PC-3 (cell line): ENCODE measurements around the gene PSMB10. TPM values are rescaled to one million over a fixed set of nuclear protein-coding genes. Genes with fewer than 3 reads are reported as not detected.

ENCODE experiments used
- ATAC-seq: fragments of 200-7000 bp; cut with Tn5 transposase; 2 replicates; pipeline ENCODE4 v1.9.1; 2020; ENCODE audit warnings: mild to moderate bottlenecking, moderate library complexity
- BruUV-seq: library from RNA; stranded (reverse); fragments of 400-500 nt; replicated peaks from 2 replicates; lab custom pipeline; 2021; lab: Mats Ljungman, UMichigan
- CTCF ChIA-PET: fragments of 300-600 bp; sonication (Branson Sonifier 250); formaldehyde crosslinking; loops from one replicate; lab custom pipeline; 2022; ENCODE audit warnings: antibody characterized with exemption; lab: Charles Lee
- POLR2A ChIA-PET: fragments of 300-600 bp; sonication (Branson Sonifier 250); formaldehyde crosslinking; loops from one replicate; lab custom pipeline; 2022; ENCODE audit warnings: antibody characterized with exemption; ENCODE audit not compliant: unreplicated experiment; lab: Charles Lee
- DNase-seq: peaks from one replicate; pipeline ENCODE4 v3.0.0-alpha.2; 2015
- H2AFZ ChIP-seq: fragments of 300-600 bp; sonication (generic); 2 replicates; pipeline ENCODE4 v1.6.0; 2016; ENCODE audit warnings: antibody characterized with exemption, low read length
- H3F3A ChIP-seq: fragments of 300-600 bp; sonication (generic); one replicate; pipeline ENCODE4 v1.6.0; 2017; ENCODE audit warnings: antibody characterized with exemption, low read length, control low read depth, mild to moderate bottlenecking; ENCODE audit not compliant: unreplicated experiment
- H3K27ac ChIP-seq: fragments of 300-600 bp; sonication (generic); 2 replicates; pipeline ENCODE4 v1.5.1; 2016; ENCODE audit warnings: mild to moderate bottlenecking, low read length
- H3K27me3 ChIP-seq: fragments of 300-600 bp; sonication (generic); 2 replicates; pipeline ENCODE4 v1.6.1; 2016; ENCODE audit warnings: low read length, mixed read lengths
- H3K36me3 ChIP-seq: fragments of 300-600 bp; sonication (generic); 2 replicates; pipeline ENCODE4 v1.6.1; 2016; ENCODE audit warnings: low read depth, mixed run types, low read length, mixed read lengths
- H3K4me1 ChIP-seq: fragments of 300-600 bp; sonication (generic); 2 replicates; pipeline ENCODE4 v1.5.1; 2016; ENCODE audit warnings: low read length; ENCODE audit not compliant: insufficient read depth
- H3K4me2 ChIP-seq: fragments of 300-600 bp; sonication (generic); 2 replicates; pipeline ENCODE4 v1.6.0; 2016; ENCODE audit warnings: low read length
- H3K4me3 ChIP-seq: fragments of 300-600 bp; sonication (generic); 2 replicates; pipeline ENCODE4 v1.5.1; 2016; ENCODE audit warnings: mild to moderate bottlenecking, low read length, mixed read lengths
- H3K79me2 ChIP-seq: fragments of 300-600 bp; sonication (generic); 2 replicates; pipeline ENCODE4 v1.6.1; 2017; ENCODE audit warnings: low read length, mixed read lengths
- H3K9ac ChIP-seq: fragments of 300-600 bp; sonication (generic); 2 replicates; pipeline ENCODE4 v1.6.0; 2016; ENCODE audit warnings: mild to moderate bottlenecking, low read length
- H3K9me2 ChIP-seq: fragments of 300-600 bp; sonication (generic); replicated peaks from 2 replicates; pipeline ENCODE4 v1.6.1; 2016; ENCODE audit warnings: mixed run types, low read length, mixed read lengths
- H3K9me3 ChIP-seq: fragments of 300-600 bp; sonication (generic); 2 replicates; pipeline ENCODE4 v1.6.1; 2016; ENCODE audit warnings: low read length, mixed read lengths
- H4K20me1 ChIP-seq: fragments of 300-600 bp; sonication (generic); 2 replicates; pipeline ENCODE4 v1.6.1; 2016; ENCODE audit warnings: low read length, mixed read lengths
- EZH2 ChIP-seq: fragments of 300-600 bp; sonication (generic); IDR thresholded peaks from one replicate; pipeline ENCODE4 v1.6.1; 2017; ENCODE audit warnings: antibody characterized with exemption, mild to moderate bottlenecking, low read length; ENCODE audit not compliant: unreplicated experiment
- EZH2phosphoT487 ChIP-seq: fragments of 300-600 bp; sonication (generic); IDR thresholded peaks from 2 replicates; pipeline ENCODE4 v1.6.1; 2018; ENCODE audit warnings: mild to moderate bottlenecking, antibody characterized with exemption, low read length, borderline replicate concordance
- intact Hi-C: fragments of 100-400 bp; cut with micrococcal nuclease; formaldehyde crosslinking; loops from 2 replicates; pipeline ENCODE4 v1.9.0; 2023
- total RNA-seq: library from RNA; depleted of rRNA; stranded (reverse); fragments of >200 nt; gene quantifications from 2 replicates; pipeline ENCODE4 v1.2.3, GENCODE V29; 2014
- TF ChIP-seq, protein P1 (sequence below): fragments of 300-600 bp; sonication (generic); conservative IDR thresholded peaks from 2 replicates; pipeline ENCODE4 v1.5.1; 2017; ENCODE audit warnings: antibody characterized with exemption, low read depth, mild to moderate bottlenecking, low read length

Gene PSMB10
- total RNA-seq, 1 experiment from 2014 or later: 52.0 TPM

DNA sequence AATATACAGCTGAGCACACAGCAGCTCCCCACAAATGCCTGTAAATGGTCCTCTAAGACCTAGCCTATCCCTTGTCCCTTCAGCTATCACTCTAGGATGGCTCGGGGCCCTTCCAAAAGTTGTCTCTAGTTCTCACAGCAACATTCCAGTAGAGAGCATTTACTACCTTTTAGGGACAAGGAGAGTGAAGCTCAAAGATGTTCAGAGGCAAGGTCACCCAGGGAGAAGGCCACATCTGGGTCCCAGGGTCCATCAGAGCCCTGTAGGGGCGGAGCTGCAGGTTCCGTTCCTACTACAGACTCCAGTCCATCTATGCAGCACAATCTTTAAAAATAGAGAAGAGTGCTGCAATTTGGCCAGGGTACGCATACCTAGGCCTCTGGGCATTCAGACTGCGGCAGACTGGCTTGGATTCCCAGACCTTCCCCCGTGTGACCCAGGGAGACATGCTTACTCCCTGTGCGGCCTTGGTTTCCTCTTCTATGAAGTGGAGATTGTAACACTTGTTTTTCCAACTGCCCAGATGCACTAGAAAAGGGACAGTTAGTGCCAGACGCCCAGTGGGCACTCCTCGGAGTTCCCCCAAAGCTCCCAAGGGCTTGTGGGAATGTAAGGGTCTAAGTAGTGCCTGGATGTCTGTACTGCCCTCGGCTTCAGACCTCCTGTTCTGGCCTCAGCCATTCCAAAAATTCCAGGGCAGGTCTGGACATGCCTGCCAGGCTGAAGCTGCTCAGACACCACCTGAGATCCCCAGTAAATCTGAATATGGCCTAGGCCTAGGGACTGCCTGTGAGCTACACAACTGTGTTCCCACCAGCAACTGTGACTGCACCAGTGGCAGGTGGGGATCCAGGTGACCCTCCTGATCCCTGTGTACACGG lies 29.3 kb upstream of the PSMB10 start:
- Histone ChIP-seq H3K9ac (no peak overlapping the region), H3K4me3 (no peak overlapping the region; the same call in 1 of the 2 replicates), H3K79me2 (peaks cover 29% of the 10 kb centered on the region), H3K27me3 (no peaks in the 10 kb centered on the region), H3F3A (no peaks in the 10 kb centered on the region), H3K27ac (no peak overlapping the region), H3K4me2 (0 out of 2 replicates have a peak overlapping the region, but pooled peaks have one; percentile 95), H3K9me2 (no peaks in the 10 kb centered on the region), H3K4me1 (peaks cover 17% of the 10 kb centered on the region), H3K9me3 (no peaks in the 10 kb centered on the region), H4K20me1 (no peaks in the 10 kb centered on the region), H3K36me3 (no peaks in the 10 kb centered on the region; the same call in 1 of the 2 replicates), H2AFZ (no peak overlapping the region)
- ATAC-seq (no peak), DNase-seq (no peak)
- no TSS peak for BruUV-seq
- ChIA-PET POLR2A (no interaction called here), CTCF (no interaction called here)
- no peak for TF ChIP-seq EZH2phosphoT487
- intact Hi-C loops: no loop called here

DNA sequence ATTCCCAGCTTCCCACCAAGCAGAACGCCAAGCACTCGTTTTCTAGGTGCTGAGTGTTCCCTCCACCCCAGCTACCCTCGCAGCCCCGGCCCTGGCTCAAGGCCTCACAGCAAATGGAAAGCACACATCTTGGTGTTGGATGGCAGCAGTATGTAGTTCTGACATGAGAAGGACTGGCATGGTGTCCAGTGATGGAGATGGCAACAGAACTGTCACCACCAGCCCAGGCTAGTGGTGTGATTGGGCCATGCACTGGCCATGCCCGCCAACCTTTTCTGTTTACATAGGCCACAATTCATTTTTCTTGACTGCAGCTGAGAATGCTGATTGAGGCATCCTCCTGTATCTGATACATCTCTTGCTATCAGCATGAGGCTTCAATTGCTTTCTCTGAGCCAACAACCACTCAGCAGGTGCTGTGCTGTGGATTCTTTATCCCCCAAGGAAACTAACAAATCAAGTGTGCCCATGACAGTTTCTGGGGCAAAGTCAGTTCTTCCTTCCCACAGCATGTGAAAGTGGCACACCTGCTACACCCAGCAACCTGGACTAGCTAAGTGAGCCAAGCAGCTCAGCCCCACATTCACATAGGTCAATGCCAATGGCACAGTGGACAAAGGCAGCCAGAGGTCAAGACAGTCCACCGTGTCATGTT lies 28.0 kb upstream of the PSMB10 start:
- H3K4me2 ChIP-seq: no peak overlapping the region
- BruUV-seq: no TSS peak
- H2AFZ ChIP-seq: no peak overlapping the region
- no peaks in the 10 kb centered on the region for H3K9me3 ChIP-seq
- no peaks in the 10 kb centered on the region for H3K9me2 ChIP-seq
- no peak overlapping the region for H3K4me3 ChIP-seq
- H3K27me3 ChIP-seq: no peaks in the 10 kb centered on the region
- peaks cover 17% of the 10 kb centered on the region for H3K4me1 ChIP-seq
- H3F3A ChIP-seq: no peaks in the 10 kb centered on the region
- ATAC-seq (no peak), DNase-seq (no peak)
- no peak for TF ChIP-seq EZH2
- TF ChIP-seq, protein P1, sequence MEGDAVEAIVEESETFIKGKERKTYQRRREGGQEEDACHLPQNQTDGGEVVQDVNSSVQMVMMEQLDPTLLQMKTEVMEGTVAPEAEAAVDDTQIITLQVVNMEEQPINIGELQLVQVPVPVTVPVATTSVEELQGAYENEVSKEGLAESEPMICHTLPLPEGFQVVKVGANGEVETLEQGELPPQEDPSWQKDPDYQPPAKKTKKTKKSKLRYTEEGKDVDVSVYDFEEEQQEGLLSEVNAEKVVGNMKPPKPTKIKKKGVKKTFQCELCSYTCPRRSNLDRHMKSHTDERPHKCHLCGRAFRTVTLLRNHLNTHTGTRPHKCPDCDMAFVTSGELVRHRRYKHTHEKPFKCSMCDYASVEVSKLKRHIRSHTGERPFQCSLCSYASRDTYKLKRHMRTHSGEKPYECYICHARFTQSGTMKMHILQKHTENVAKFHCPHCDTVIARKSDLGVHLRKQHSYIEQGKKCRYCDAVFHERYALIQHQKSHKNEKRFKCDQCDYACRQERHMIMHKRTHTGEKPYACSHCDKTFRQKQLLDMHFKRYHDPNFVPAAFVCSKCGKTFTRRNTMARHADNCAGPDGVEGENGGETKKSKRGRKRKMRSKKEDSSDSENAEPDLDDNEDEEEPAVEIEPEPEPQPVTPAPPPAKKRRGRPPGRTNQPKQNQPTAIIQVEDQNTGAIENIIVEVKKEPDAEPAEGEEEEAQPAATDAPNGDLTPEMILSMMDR: no peak
- TF ChIP-seq EZH2phosphoT487: no peak
- CTCF ChIA-PET: no interaction called here
- no peaks in the 10 kb centered on the region; the same call in 1 of the 2 replicates for H3K36me3 ChIP-seq
- intact Hi-C loops: no loop called here
- H3K79me2 ChIP-seq: peaks cover 29% of the 10 kb centered on the region
- H3K27ac ChIP-seq: no peak overlapping the region
- no peaks in the 10 kb centered on the region for H4K20me1 ChIP-seq
- H3K9ac ChIP-seq: no peak overlapping the region
- POLR2A ChIA-PET: no interaction called here

DNA sequence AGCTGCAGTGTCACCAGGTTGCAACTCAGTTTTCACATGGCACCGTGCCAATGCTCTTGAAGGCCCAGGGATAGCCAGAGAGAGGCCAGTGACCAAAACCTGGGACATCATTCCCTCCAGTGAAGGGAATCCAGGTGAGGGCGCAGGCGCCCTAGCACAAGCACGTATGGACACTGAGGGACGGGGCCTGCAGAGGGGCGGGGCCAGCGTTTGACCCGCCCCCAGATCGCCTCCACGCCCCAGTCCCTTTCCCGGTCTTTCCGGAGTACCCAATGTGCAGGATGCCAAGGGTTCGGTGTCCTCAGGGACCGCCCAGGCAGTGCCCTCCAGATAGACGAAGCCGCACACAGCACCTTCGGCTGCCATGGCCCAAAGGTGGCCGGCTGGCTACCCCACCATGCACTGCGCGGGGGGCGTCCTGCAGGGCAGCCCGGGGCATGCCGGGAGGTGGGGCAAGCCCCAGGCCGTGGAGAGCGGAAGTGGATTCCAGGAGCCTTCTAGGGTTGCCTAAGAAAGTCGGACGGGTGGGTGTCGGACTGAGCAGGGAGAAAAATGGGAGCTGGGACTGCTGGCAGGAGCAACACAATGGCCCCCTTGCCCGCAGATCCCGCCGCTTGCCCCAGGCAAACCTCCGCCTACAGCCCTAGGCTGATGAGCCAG lies 27.1 kb upstream of the PSMB10 start:
- no peaks in the 10 kb centered on the region for H3K9me3 ChIP-seq
- peaks cover 29% of the 10 kb centered on the region for H3K79me2 ChIP-seq
- H3K9me2 ChIP-seq: no peaks in the 10 kb centered on the region
- CTCF ChIA-PET: no interaction called here
- H3K4me1 ChIP-seq: peaks cover 15% of the 10 kb centered on the region
- POLR2A ChIA-PET: no interaction called here
- no peaks in the 10 kb centered on the region for H3K27me3 ChIP-seq
- ATAC-seq (no peak), DNase-seq (no peak)
- H3K27ac ChIP-seq: no peak overlapping the region
- H2AFZ ChIP-seq: no peak overlapping the region
- H3K4me3 ChIP-seq: no peak overlapping the region
- no peaks in the 10 kb centered on the region; the same call in 1 of the 2 replicates for H3K36me3 ChIP-seq
- TF ChIP-seq EZH2 (no peak), EZH2phosphoT487 (no peak)
- TF ChIP-seq, protein P1: no peak
- no peak overlapping the region for H3K4me2 ChIP-seq
- no peaks in the 10 kb centered on the region for H3F3A ChIP-seq
- no TSS peak for BruUV-seq
- intact Hi-C loops: no loop called here
- no peak overlapping the region for H3K9ac ChIP-seq
- H4K20me1 ChIP-seq: no peaks in the 10 kb centered on the region
